Endodermal cell (in vitro differentiated cells): Measurements from ENCODE around the gene GRB14. TPM values are rescaled to one million over a fixed set of nuclear protein-coding genes. Genes with fewer than 3 reads are reported as not detected.

Source experiments
- DNase-seq: peaks from one replicate; pipeline ENCODE4 v3.0.0-alpha.2; 2017
- H3K27ac ChIP-seq: 2 replicates; pipeline ENCODE4 v1.5.1; 2013; ENCODE audit warnings: mild to moderate bottlenecking, low read depth, low read length, moderate library complexity
- H3K27me3 ChIP-seq: 2 replicates; pipeline ENCODE4 v1.6.1; 2013; ENCODE audit warnings: mild to moderate bottlenecking, low read length, moderate library complexity; ENCODE audit not compliant: insufficient read depth, control insufficient read depth, poor library complexity, severe bottlenecking
- H3K36me3 ChIP-seq: 2 replicates; pipeline ENCODE4 v1.7.0; 2013; ENCODE audit warnings: mild to moderate bottlenecking, low read length, moderate library complexity; ENCODE audit not compliant: control insufficient read depth, insufficient read depth
- H3K4me1 ChIP-seq: one replicate; pipeline ENCODE4 v1.7.0; 2013; ENCODE audit warnings: low read length; ENCODE audit not compliant: control insufficient read depth, insufficient read depth
- H3K4me3 ChIP-seq: 2 replicates; pipeline ENCODE4 v1.5.1; 2013; ENCODE audit warnings: mild to moderate bottlenecking, low read length, moderate library complexity
- H3K9ac ChIP-seq: 2 replicates; pipeline ENCODE4 v1.6.1; 2013; ENCODE audit warnings: mild to moderate bottlenecking, low read length, moderate library complexity; ENCODE audit not compliant: poor library complexity, severe bottlenecking; ENCODE audit errors: extremely low read depth
- H3K9me3 ChIP-seq: 2 replicates; pipeline ENCODE4 v1.6.1; 2013; ENCODE audit warnings: mild to moderate bottlenecking, low read length, moderate library complexity; ENCODE audit not compliant: control insufficient read depth
- H3K27ac Mint-ChIP-seq: 2 replicates; pipeline ENCODE4 v1.8.0; 2020; ENCODE audit warnings: mixed read lengths
- H3K27me3 Mint-ChIP-seq: 2 replicates; pipeline ENCODE4 v1.8.0; 2021; ENCODE audit warnings: mild to moderate bottlenecking, mixed read lengths; ENCODE audit not compliant: insufficient read depth
- H3K36me3 Mint-ChIP-seq: 2 replicates; pipeline ENCODE4 v1.8.0; 2020; ENCODE audit warnings: low read depth, mixed read lengths
- H3K4me1 Mint-ChIP-seq: 2 replicates; pipeline ENCODE4 v1.8.0; 2020; ENCODE audit warnings: mixed read lengths
- H3K4me3 Mint-ChIP-seq: 2 replicates; pipeline ENCODE4 v1.8.0; 2020; ENCODE audit warnings: mild to moderate bottlenecking, moderate library complexity, mixed read lengths
- H3K9me3 Mint-ChIP-seq: 2 replicates; pipeline ENCODE4 v1.8.0; 2020; ENCODE audit warnings: mild to moderate bottlenecking, mixed read lengths
- CTCF ChIP-seq: fragments of 200-600 bp; sonication (generic); conservative IDR thresholded peaks from 2 replicates; pipeline ENCODE4 v1.5.0; 2021; ENCODE audit warnings: antibody characterized with exemption, mild to moderate bottlenecking
- WGBS, 2 experiments: methylation state at CpG; one replicate each; pipeline versions ENCODE4 v1.1.5 to v1.1.7; 2013; ENCODE audit warnings: missing lambda C conversion rate in 2 of 2, mixed read lengths in 1 of 2; ENCODE audit not compliant: insufficient coverage in 1 of 2, insufficient read length in 1 of 2; 5-methylcytosine and 5-hydroxymethylcytosine counted together
- total RNA-seq, 2 donors: library from RNA; stranded (reverse); fragmentation: NEBNext Ultra II Directional in 1 of 2; extraction: Animal tissue kit (Norgen Biotek cat#: 25700) in 1 of 2; gene quantifications; 2 replicates in 1 of 2; 3 replicates in 1 of 2; pipeline ENCODE4 v1.2.1, GENCODE V29; 2021

GRB14 gene
- total RNA-seq, 2 donors from 2014 or later = 16.5 to 21.4 TPM

GRCh38 chr2:164510895-164511294, 110.4 kb downstream of the GRB14 start:
- Histone ChIP-seq H3K4me1 (no peaks in the 10 kb centered on the region), H3K27me3 (no peaks in the 10 kb centered on the region), H3K9ac (no peak overlapping the region), H3K4me3 (no peak overlapping the region), H3K9me3 (peaks cover 5% of the 10 kb centered on the region), H3K36me3 (no peaks in the 10 kb centered on the region), H3K27ac (no peak overlapping the region)
- Mint-ChIP-seq H3K4me3 (no peak overlapping the region), H3K9me3 (peaks cover 3% of the 10 kb centered on the region), H3K36me3 (peaks cover 12% of the 10 kb centered on the region), H3K27ac (no peak overlapping the region), H3K4me1 (peaks cover 13% of the 10 kb centered on the region), H3K27me3 (no peaks in the 10 kb centered on the region)
- no peak for DNase-seq
- WGBS, 2 experiments = 89 to 98% methylated on average over 6 to 7 of the region's 7 CpGs
- TF ChIP-seq CTCF = no peak

GRCh38 chr2:164509137-164509877, 112.0 kb downstream of the GRB14 start:
- 90 to 92% methylated on average over 2 to 4 of the region's 4 CpGs for WGBS, 2 experiments
- Mint-ChIP-seq H3K27ac (no peak overlapping the region), H3K27me3 (no peaks in the 10 kb centered on the region), H3K4me3 (no peak overlapping the region), H3K4me1 (peaks cover 11% of the 10 kb centered on the region), H3K9me3 (no peaks in the 10 kb centered on the region), H3K36me3 (no peaks in the 10 kb centered on the region)
- no peak overlapping the region for H3K27ac ChIP-seq
- H3K36me3 ChIP-seq = no peaks in the 10 kb centered on the region
- H3K9ac ChIP-seq = no peak overlapping the region
- H3K27me3 ChIP-seq = no peaks in the 10 kb centered on the region
- no peak for TF ChIP-seq CTCF
- no peaks in the 10 kb centered on the region for H3K9me3 ChIP-seq
- no peak for DNase-seq
- no peaks in the 10 kb centered on the region for H3K4me1 ChIP-seq
- H3K4me3 ChIP-seq = no peak overlapping the region

GRCh38 chr2:164504253-164504652, 117.0 kb downstream of the GRB14 start:
- Histone ChIP-seq H3K27me3 (no peaks in the 10 kb centered on the region), H3K27ac (no peak overlapping the region), H3K9ac (no peak overlapping the region), H3K9me3 (no peaks in the 10 kb centered on the region), H3K4me3 (no peak overlapping the region), H3K36me3 (no peaks in the 10 kb centered on the region), H3K4me1 (no peaks in the 10 kb centered on the region)
- Mint-ChIP-seq H3K27ac (no peak overlapping the region), H3K4me3 (no peak overlapping the region), H3K4me1 (peaks cover 10% of the 10 kb centered on the region), H3K9me3 (no peaks in the 10 kb centered on the region), H3K36me3 (no peaks in the 10 kb centered on the region), H3K27me3 (no peaks in the 10 kb centered on the region)
- TF ChIP-seq CTCF = peak; percentile 82
- 83 to 86% methylated on average over 2 to 4 of the region's 4 CpGs for WGBS, 2 experiments
- peak; percentile 90 for DNase-seq
